GM19193 (cell line): ENCODE measurements around the gene GJB5.

ENCODE experiments used
- POLR2A ChIP-seq: IDR thresholded peaks from 4 replicates; pipeline ENCODE4 v1.6.1; 2011; ENCODE audit not compliant: insufficient read depth, insufficient read length; ENCODE audit errors: extremely low read depth

Gene GJB5

GRCh38 chr1:34761176-34761761, 6.4 kb downstream of the GJB5 start:
- no peak for TF ChIP-seq POLR2A

- TF ChIP-seq POLR2A: no peak
Observed at GRCh38 chr1:34761776-34762307, 7.0 kb downstream of the GJB5 start.

- TF ChIP-seq POLR2A: no peak
Observed at GRCh38 chr1:34762474-34763141, 7.8 kb downstream of the GJB5 start.

- TF ChIP-seq POLR2A: no peak
Observed at GRCh38 chr1:34763142-34763781, 8.4 kb downstream of the GJB5 start.

- TF ChIP-seq POLR2A: no peak
Observed at GRCh38 chr1:34768856-34769255, 14.0 kb downstream of the GJB5 start.

- no peak for TF ChIP-seq POLR2A
Observed at GRCh38 chr1:34770891-34771504, 16.2 kb downstream of the GJB5 start.

- no peak for TF ChIP-seq POLR2A
Observed at GRCh38 chr1:34771573-34772371, 16.9 kb downstream of the GJB5 start.

GRCh38 chr1:34774957-34775356, 20.1 kb downstream of the GJB5 start:
- TF ChIP-seq POLR2A: no peak

GRCh38 chr1:34776911-34777310, 22.1 kb downstream of the GJB5 start:
- TF ChIP-seq POLR2A: no peak

GRCh38 chr1:34777519-34778321, 22.9 kb downstream of the GJB5 start:
- no peak for TF ChIP-seq POLR2A

GRCh38 chr1:34778381-34778780, 23.5 kb downstream of the GJB5 start:
- TF ChIP-seq POLR2A: no peak

- no peak for TF ChIP-seq POLR2A
Observed at GRCh38 chr1:34779005-34779404, 24.2 kb downstream of the GJB5 start.

- no peak for TF ChIP-seq POLR2A
Observed at GRCh38 chr1:34779526-34779925, 24.7 kb downstream of the GJB5 start.

GRCh38 chr1:34779962-34780361, 25.1 kb downstream of the GJB5 start:
- no peak for TF ChIP-seq POLR2A

GRCh38 chr1:34780528-34780927, 25.7 kb downstream of the GJB5 start:
- TF ChIP-seq POLR2A: no peak
